NCI-H748 (cell line): ENCODE data around the gene VMP1.
A peak's percentile ranks its signal among the peaks of the same experiment; 100 is the strongest.
"Not testable (repeated sequence)": the region's sequence is repeated elsewhere in the genome, so short reads cannot be mapped to it uniquely, and the experiment has no call there.

Experiments
- DNase-seq: peaks from one replicate; lab custom pipeline; 2025; ENCODE audit not compliant: unreplicated experiment; lab: John Stamatoyannopoulos, UW

VMP1 gene

GRCh38 chr17:59838052-59838916 is 130.8 kb downstream of the VMP1 start:
- peak; percentile 45 for DNase-seq

GRCh38 chr17:59839651-59840328 is 132.3 kb downstream of the VMP1 start:
- DNase-seq = no peak

GRCh38 chr17:59840329-59841090 is 133.1 kb downstream of the VMP1 start:
- no peak for DNase-seq

- not testable (repeated sequence) for DNase-seq
These were observed 133.8 kb downstream of the VMP1 start for GRCh38 chr17:59841091-59841881.

- not testable (repeated sequence) for DNase-seq
These were observed 134.4 kb downstream of the VMP1 start for GRCh38 chr17:59841882-59842263.

GRCh38 chr17:59842901-59843652 is 135.6 kb downstream of the VMP1 start:
- no peak for DNase-seq

DNA sequence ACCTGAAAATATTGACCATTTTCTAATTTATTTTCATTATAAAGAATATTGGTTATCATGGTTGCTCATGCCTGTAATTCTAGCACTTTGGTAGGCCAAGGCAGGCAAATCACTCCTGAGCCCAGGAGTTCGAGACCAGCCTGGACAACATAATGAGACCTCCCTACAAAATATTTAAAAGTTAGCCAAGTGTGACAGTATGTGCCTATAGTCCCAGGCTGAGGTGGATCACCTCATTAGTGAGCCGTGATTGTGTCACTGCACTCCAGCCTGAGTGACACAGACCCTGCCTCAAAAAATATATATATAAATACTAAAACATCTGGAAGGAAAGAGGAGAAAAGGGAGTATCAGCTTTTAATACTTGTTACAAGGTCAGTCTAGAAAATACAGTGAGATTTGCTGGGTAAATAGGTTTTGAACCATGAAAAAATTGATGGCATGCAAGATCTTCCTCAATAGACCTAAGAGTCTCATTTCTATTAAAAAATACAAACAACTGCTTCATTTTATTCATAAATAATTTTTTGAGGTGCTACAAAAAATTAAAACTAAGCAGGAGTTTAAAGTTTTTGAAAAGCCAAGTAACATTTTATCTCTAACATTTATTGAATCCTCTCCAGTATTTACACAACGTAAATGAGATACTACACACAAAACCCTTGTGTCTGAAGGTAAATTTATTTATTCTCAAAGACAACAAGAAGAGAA is 137.6 kb downstream of the VMP1 start:
- DNase-seq = no peak

DNA sequence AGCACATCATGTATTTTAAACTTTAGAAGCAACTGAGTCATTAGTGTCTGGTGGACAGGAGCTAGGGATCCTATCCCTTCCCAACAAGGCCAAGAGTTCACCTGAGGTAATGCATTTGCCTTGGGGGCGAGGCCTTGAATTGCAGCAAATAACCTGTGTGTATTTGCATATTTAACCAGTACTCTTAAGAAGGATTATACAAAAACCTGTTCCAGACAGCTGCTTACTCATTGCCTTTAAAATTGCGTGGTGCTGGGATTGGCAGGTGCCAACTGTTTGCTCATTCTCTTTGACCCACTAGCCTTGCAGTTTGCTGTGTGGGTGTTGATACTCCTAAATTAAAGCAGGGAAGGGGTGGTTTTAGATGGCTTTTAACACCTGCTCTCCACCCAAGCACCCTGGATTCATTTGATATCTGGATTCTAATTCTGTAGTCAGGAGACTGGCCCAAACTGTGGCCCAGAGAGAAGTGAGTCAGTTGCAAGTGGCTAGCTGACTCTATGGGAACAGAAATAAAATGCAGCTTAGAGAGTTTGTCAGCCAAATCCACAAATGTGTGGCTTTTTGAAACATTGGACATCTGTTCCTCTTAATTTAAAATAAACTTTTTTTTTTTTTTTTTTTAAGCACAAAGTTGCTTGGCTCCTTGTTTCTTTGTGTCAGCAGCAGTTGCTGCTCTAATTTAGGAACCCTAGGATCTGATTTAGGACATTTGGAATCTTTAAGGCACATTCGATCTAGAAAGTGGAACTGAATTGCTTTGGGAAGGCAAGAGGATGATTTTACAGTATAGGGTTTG is 138.3 kb downstream of the VMP1 start:
- DNase-seq = peak; percentile 96

DNA sequence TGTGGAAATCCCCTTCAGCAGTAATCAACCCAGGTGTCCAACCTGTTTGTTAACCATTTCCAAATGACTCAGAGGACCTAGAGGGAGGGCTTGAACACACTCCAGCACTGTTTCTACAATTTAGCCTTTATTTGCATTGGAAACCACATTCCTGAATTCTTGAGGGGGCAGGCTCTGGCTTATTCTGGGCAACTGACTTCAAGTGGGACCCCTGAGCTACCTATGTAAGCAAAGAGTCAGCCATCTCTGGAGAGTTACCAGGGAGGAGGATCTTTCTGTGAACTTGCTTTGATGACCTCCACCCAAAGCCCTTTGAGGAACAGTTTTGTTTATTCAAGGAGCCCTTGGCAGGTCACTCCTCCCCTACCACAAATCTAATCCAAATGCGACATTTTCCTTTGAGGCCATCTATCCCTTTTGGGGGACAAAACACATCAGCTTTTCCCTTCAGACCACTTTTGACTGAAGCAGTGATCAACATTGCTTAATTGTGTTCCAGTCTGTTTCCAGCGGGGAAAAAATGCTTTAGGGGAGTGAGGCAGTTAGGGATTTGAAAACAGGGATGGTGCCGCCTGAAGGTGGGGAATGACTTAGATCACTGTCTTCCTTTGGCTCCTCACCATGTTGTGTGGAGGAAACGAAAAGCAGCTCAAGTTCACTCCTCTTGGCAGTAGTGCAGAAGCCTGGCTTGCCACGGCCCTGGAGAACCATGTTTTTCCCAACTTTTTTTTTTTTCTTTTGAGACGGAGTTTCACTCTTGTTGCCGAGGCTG is 139.1 kb downstream of the VMP1 start:
- peak; percentile 72 for DNase-seq

GRCh38 chr17:59848385-59848668 is 140.9 kb downstream of the VMP1 start:
- no peak for DNase-seq

- DNase-seq = peak; percentile 36
These were observed 141.3 kb downstream of the VMP1 start for GRCh38 chr17:59848778-59849177.

GRCh38 chr17:59850311-59850710 is 142.9 kb downstream of the VMP1 start:
- DNase-seq = not testable (repeated sequence)

DNA sequence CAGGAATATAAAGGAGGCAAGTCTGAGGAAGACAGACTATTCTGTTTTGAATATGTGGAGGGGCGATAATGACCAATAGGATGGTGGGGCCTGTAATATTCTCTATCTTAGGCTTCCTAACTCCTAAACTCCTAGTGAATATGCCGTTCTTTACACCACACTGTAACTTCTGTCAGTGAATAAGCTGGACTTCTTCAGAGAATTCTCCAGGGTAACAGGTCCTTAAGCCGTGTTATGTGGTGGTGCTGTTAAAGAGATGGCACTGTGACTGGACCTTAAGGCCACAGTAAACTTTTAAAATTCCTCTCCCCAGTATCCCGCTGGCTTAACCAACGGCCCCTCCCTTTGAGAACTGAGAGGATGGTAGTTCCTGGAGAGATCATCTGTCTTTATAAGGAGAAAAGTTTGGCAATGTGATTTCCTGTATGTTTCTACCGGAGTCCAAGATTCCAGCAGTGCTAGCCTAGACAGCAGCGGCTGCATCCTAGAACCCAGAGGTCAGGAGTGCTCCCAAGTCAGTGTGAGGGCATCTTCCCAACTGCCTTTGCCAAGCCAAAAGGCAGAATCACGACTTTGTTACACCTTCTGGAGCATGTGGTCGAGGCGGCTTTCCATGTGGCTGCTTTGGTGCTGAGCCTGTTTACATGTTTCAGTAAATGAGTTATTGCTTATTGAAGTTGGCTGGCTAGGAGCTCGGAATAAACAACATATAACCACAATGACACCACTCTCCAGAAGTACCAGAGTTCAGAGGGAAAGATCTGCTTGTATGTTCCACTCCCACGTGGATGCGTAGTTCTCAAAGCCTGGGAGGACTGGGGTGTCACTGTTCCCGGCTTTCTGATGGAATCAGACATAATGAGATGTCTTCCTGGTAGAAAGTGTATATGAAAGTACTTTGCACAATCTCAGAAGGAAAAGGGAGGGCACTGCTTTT is 144.3 kb downstream of the VMP1 start:
- DNase-seq = no peak

DNA sequence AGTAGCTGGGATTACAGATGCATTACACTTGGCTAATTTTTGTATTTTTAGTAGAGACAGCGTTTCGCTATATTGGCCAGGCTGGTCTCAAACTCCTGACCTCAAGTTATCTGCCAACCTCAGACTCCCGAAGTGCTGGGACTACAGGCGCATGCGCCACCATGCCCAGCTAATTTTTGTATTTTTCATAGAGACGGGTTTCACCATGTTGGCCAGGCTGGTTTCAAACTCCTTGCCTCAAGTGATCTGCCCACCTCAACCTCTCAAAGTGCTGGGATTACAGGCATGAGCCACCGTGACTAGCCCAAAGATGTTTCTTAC is 145.4 kb downstream of the VMP1 start:
- DNase-seq = not testable (repeated sequence)

GRCh38 chr17:59853168-59853918 is 145.9 kb downstream of the VMP1 start:
- peak; percentile 90 for DNase-seq

DNA sequence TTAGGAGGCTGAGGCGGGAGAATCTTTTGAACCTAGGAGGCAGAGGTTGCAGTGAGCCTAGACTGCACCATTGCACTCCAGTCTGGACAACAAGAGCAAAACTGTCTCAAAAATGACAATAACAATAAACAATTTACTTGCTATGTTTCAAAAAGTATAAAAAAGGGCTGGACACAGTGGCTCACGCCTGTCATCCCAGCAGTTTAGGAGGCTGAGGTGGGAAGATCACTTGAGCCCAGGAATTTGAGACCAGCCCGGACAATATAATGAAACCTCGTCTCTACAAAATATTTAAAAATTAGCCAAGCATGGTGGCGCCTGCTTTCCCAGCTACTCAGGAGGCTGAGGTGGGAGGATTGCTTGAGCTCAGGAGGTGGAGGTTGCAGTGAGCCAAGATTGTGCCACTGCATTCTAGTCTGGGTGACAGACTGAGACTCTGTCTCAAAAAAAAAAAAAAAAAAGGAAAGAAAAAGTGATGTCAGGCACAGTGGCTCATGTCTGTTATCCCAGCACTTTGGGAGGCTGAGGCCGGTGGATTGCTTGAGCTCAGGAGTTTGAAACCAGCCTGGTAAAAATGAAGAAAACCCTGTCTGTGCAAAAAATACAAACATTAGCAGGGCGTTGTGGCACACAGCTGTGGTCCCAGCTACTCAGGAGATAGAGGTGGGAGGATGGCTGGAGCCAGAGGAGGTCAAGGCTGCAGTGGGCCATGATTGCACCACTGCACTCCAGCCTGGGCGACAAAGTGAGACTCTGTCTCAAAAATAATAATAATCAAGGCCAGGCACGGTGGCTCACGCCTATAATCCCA is 146.7 kb downstream of the VMP1 start:
- not testable (repeated sequence) for DNase-seq
